ENCODE data around the gene CHAT. TPM values are rescaled to one million over a fixed set of nuclear protein-coding genes. Genes with fewer than 3 reads are reported as not detected.

The CHAT gene
- polyA plus RNA-seq (2013): not detected

DNA sequence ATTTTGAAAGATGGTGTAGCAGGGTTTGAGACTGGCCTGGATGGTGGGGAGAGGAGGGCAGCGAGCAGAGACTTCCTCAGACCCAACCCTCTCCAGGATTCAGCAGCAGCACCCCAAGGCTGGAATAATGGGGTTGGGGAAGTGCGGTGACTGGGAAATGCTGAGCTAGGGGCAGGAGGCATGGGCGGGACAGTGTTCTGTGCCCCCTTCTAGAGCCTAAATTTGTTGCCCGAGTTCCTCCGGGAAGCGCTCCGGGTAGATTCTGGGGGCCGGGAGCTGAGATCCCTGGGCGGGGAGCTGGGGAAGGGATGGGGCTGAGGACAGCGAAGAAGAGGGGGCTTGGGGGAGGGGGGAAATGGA is at the start of gene CHAT:
Gene CHAT (plus strand): TSS at position 156 of the 360 bp plus-strand sequence. CDS start 153 bp downstream, at position 309.
- WGBS (ENCODE audit: insufficient coverage): 17% methylated on average over 2 of the region's 10 CpGs
- Histone ChIP-seq H3K27ac (ENCODE audit: insufficient read depth in 1 of 2, low read depth in 1 of 2, low read length in 2 of 2, poor library complexity in 1 of 2, severe bottlenecking in 2 of 2) (no peak within 1 kb of the TSS), H3K4me1 (ENCODE audit: control extremely low read depth in 1 of 4, control insufficient read depth in 4 of 4, insufficient read depth in 4 of 4, low read length in 3 of 4) (peaks cover 0 to 32% (median 8%) of the 10 kb centered on the region in 4 experiments), H3K9me3 (ENCODE audit: control extremely low read depth in 1 of 5, control insufficient read depth in 4 of 5, insufficient read depth in 2 of 5, low read depth in 1 of 5, low read length in 4 of 5) (peaks cover 0 to 11% (median 0%) of the 10 kb centered on the region in 5 experiments), H3K27me3 (replicated peaks in 2 of 5; ENCODE audit: control insufficient read depth in 4 of 5, insufficient read depth in 5 of 5, low read length in 4 of 5) (peaks cover 8 to 99% (median 49%) of the 10 kb centered on the region in 5 experiments), H3K36me3 (ENCODE audit: control insufficient read depth in 4 of 4, insufficient read depth in 4 of 4, low read length in 3 of 4) (no peaks in the 10 kb centered on the region), H3K4me3 (ENCODE audit: control insufficient read depth in 1 of 7, extremely low read depth in 1 of 7, insufficient read depth in 4 of 7, low read depth in 2 of 7, low read length in 6 of 7) (no peak within 1 kb of the TSS)
- no peak for DNase-seq
- CTCF ChIA-PET: no interaction called here
- POLR2A ChIA-PET: no interaction called here

DNA sequence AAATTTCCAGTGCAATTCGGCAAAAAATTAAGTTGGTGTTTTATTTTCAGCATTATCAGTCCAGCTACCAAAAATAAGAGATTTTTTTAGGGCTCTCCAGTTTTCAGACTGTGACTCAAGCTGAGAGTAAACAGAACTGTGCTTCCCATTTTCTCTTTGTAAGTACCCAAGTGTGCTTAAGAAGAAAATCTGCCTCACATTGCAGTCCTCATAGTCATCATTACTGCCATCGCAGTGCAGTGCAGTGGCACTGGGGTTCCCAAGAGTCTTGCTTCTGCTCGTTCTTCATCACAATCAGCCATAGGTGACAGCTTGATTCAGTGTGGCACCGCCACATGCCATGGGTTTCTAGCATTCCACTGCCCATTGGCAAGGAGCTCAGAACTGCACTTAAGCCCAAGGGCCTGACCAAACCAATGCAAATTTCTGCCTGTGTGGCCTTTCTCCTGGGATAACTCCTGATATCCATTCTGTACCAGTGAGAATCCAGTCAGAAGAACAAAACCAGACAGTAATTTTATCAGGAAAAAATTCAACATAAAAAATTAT is 49.3 kb upstream of the CHAT start:
- DNase-seq: no peak
- H3K27me3 ChIP-seq (replicated peaks in 2 of 5; ENCODE audit: control insufficient read depth in 4 of 5, insufficient read depth in 5 of 5, low read length in 4 of 5): peaks cover 0 to 10% (median 3%) of the 10 kb centered on the region in 5 experiments
- POLR2A ChIA-PET: no interaction called here
- H3K9me3 ChIP-seq (ENCODE audit: control extremely low read depth in 1 of 5, control insufficient read depth in 4 of 5, insufficient read depth in 2 of 5, low read depth in 1 of 5, low read length in 4 of 5): peaks cover 0 to 8% (median 1%) of the 10 kb centered on the region in 5 experiments
- H3K4me1 ChIP-seq (ENCODE audit: control extremely low read depth in 1 of 4, control insufficient read depth in 4 of 4, insufficient read depth in 4 of 4, low read length in 3 of 4): no peaks in the 10 kb centered on the region
- H3K4me3 ChIP-seq (ENCODE audit: control insufficient read depth in 1 of 7, extremely low read depth in 1 of 7, insufficient read depth in 4 of 7, low read depth in 2 of 7, low read length in 6 of 7): no peak overlapping the region
- WGBS (ENCODE audit: insufficient coverage): 100% methylated on average over 4 of the region's 4 CpGs
- CTCF ChIA-PET: no interaction called here
- H3K27ac ChIP-seq (ENCODE audit: insufficient read depth in 1 of 2, low read depth in 1 of 2, low read length in 2 of 2, poor library complexity in 1 of 2, severe bottlenecking in 2 of 2): no peak overlapping the region
- H3K36me3 ChIP-seq (ENCODE audit: control insufficient read depth in 4 of 4, insufficient read depth in 4 of 4, low read length in 3 of 4): no peaks in the 10 kb centered on the region

DNA sequence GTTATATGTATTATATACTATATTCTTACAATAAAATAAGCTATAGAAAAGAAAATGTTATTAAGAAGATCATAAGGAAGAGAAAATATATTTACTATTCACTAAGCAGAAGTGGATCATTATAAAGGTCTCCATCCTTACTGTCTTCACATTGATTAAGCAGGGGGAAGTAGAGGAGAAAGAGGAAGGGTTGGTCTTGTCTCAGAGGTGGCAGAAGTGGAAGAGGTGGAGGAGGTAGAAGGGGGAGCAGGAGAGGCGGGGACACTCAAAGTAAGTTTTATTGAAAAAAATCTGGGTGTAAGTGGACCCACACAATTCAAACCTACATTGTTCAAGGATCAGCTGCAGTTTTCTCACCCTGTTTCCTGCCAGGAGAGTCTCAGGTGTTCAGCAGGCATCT is 46.0 kb upstream of the CHAT start:
- Histone ChIP-seq H3K4me1 (ENCODE audit: control extremely low read depth in 1 of 4, control insufficient read depth in 4 of 4, insufficient read depth in 4 of 4, low read length in 3 of 4) (no peaks in the 10 kb centered on the region), H3K36me3 (ENCODE audit: control insufficient read depth in 4 of 4, insufficient read depth in 4 of 4, low read length in 3 of 4) (no peaks in the 10 kb centered on the region), H3K9me3 (ENCODE audit: control extremely low read depth in 1 of 5, control insufficient read depth in 4 of 5, insufficient read depth in 2 of 5, low read depth in 1 of 5, low read length in 4 of 5) (peaks cover 0 to 8% (median 3%) of the 10 kb centered on the region in 5 experiments), H3K4me3 (ENCODE audit: control insufficient read depth in 1 of 7, extremely low read depth in 1 of 7, insufficient read depth in 4 of 7, low read depth in 2 of 7, low read length in 6 of 7) (no peak overlapping the region), H3K27me3 (replicated peaks in 2 of 5; ENCODE audit: control insufficient read depth in 4 of 5, insufficient read depth in 5 of 5, low read length in 4 of 5) (peaks cover 0 to 3% (median 0%) of the 10 kb centered on the region in 5 experiments), H3K27ac (ENCODE audit: insufficient read depth in 1 of 2, low read depth in 1 of 2, low read length in 2 of 2, poor library complexity in 1 of 2, severe bottlenecking in 2 of 2) (no peak overlapping the region)
- DNase-seq: no peak
- no CpG with 5 or more reads among the region's 1 CpG for WGBS (ENCODE audit: insufficient coverage)
- ChIA-PET POLR2A (interaction anchor here (1.0 kb wide), 1 partner anchor 16 kb away, joined by 3 read pairs; no protein-coding TSS in a partner anchor), CTCF (interaction anchor here (0.8 to 1.4 kb wide), 2 partner anchors 15 to 16 kb away, joined by 3 to 4 read pairs; no protein-coding TSS in a partner anchor)

DNA sequence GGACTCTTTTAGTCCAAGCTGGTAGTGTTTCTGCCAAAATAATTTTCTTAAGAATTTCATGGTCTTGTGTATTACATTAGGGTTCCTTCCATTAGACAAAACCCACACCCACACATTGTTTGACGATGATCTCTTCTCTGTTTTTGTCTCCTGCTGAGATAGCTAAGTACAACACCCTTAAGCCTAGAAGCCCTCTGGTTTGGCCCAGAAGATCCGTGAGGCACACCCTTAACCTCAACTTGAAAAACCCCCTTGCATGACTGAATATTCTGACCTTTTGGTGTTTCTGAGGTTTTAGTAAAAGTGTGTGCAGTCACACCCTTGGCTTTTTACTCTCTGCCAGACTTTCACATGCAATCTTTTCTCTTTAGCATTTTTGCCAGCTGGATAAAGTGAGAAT is 45.6 kb upstream of the CHAT start:
- no peaks in the 10 kb centered on the region for H3K4me1 ChIP-seq (ENCODE audit: control extremely low read depth in 1 of 4, control insufficient read depth in 4 of 4, insufficient read depth in 4 of 4, low read length in 3 of 4)
- peaks cover 0 to 3% (median 0%) of the 10 kb centered on the region in 5 experiments for H3K27me3 ChIP-seq (replicated peaks in 2 of 5; ENCODE audit: control insufficient read depth in 4 of 5, insufficient read depth in 5 of 5, low read length in 4 of 5)
- WGBS (ENCODE audit: insufficient coverage): 100% methylated on average over 2 of the region's 2 CpGs
- no peak overlapping the region for H3K4me3 ChIP-seq (ENCODE audit: control insufficient read depth in 1 of 7, extremely low read depth in 1 of 7, insufficient read depth in 4 of 7, low read depth in 2 of 7, low read length in 6 of 7)
- ChIA-PET CTCF (interaction anchor here (0.8 to 1.4 kb wide), 2 partner anchors 14 to 17 kb away, joined by 3 to 4 read pairs; no protein-coding TSS in a partner anchor), POLR2A (interaction anchor here (1.0 kb wide), 1 partner anchor 17 kb away, joined by 3 read pairs; no protein-coding TSS in a partner anchor)
- H3K36me3 ChIP-seq (ENCODE audit: control insufficient read depth in 4 of 4, insufficient read depth in 4 of 4, low read length in 3 of 4): no peaks in the 10 kb centered on the region
- no peak overlapping the region for H3K27ac ChIP-seq (ENCODE audit: insufficient read depth in 1 of 2, low read depth in 1 of 2, low read length in 2 of 2, poor library complexity in 1 of 2, severe bottlenecking in 2 of 2)
- DNase-seq: no peak
- H3K9me3 ChIP-seq (ENCODE audit: control extremely low read depth in 1 of 5, control insufficient read depth in 4 of 5, insufficient read depth in 2 of 5, low read depth in 1 of 5, low read length in 4 of 5): peaks cover 0 to 8% (median 3%) of the 10 kb centered on the region in 5 experiments

DNA sequence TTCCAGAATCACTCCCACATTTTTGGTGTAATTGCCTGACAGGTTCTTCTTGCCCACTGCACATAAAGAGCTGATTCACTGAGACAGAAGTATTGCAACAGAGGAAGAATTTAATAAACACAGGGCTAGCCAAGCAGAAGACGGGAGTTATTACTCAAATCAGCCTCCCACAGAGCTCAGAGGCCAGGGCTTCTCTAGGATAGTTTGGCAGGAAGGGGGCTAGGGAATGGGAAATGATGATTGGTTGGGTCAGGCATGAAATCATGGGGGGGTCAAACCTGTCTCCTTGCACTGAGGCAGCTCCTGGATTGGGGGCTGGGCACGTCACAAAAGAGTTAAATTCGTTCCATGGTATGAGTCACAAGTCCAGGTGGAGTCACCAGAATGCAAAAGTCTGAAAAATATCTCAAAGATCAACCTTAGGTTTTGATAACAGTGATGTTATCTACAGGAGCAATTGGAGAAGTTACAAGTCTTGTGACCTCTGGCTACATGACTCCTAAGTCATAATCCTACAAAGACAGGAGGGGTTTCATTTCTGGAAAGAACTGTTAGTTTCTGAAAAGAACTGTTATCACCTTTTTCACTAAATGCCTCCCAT is 44.7 kb upstream of the CHAT start:
- peaks cover 0 to 3% (median 0%) of the 10 kb centered on the region in 5 experiments for H3K27me3 ChIP-seq (replicated peaks in 2 of 5; ENCODE audit: control insufficient read depth in 4 of 5, insufficient read depth in 5 of 5, low read length in 4 of 5)
- H3K4me1 ChIP-seq (ENCODE audit: control extremely low read depth in 1 of 4, control insufficient read depth in 4 of 4, insufficient read depth in 4 of 4, low read length in 3 of 4): no peaks in the 10 kb centered on the region
- POLR2A ChIA-PET: interaction anchor here (1.0 kb wide), 1 partner anchor 17 kb away, joined by 3 read pairs; no protein-coding TSS in a partner anchor
- no peak overlapping the region for H3K4me3 ChIP-seq (ENCODE audit: control insufficient read depth in 1 of 7, extremely low read depth in 1 of 7, insufficient read depth in 4 of 7, low read depth in 2 of 7, low read length in 6 of 7)
- H3K9me3 ChIP-seq (ENCODE audit: control extremely low read depth in 1 of 5, control insufficient read depth in 4 of 5, insufficient read depth in 2 of 5, low read depth in 1 of 5, low read length in 4 of 5): peaks cover 0 to 8% (median 3%) of the 10 kb centered on the region in 5 experiments
- DNase-seq: no peak
- no peaks in the 10 kb centered on the region for H3K36me3 ChIP-seq (ENCODE audit: control insufficient read depth in 4 of 4, insufficient read depth in 4 of 4, low read length in 3 of 4)
- no peak overlapping the region for H3K27ac ChIP-seq (ENCODE audit: insufficient read depth in 1 of 2, low read depth in 1 of 2, low read length in 2 of 2, poor library complexity in 1 of 2, severe bottlenecking in 2 of 2)
- 90% methylated on average over 2 of the region's 3 CpGs for WGBS (ENCODE audit: insufficient coverage)
- CTCF ChIA-PET: no interaction called here

DNA sequence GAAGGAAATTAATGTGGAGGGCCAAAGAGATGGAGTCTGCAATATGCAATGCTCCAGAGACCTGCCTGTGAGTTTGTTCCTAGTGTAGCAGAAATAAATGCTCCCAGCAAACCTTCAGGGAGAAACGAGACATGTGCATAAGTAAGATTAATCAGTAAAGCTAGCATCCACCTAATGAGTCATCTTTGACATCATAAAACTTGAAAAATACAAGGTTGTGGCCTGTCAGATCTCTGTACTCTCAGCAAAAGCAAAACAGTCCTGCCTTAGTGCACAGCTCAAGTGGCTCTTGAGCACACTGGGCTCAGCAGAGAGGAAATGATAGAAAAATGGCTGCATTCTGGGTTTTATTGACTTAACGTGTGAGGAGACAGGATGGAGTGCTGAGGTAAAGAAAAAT is 42.4 kb upstream of the CHAT start:
- no peak for DNase-seq
- Histone ChIP-seq H3K27me3 (replicated peaks in 2 of 5; ENCODE audit: control insufficient read depth in 4 of 5, insufficient read depth in 5 of 5, low read length in 4 of 5) (peaks cover 0 to 3% (median 0%) of the 10 kb centered on the region in 5 experiments), H3K9me3 (ENCODE audit: control extremely low read depth in 1 of 5, control insufficient read depth in 4 of 5, insufficient read depth in 2 of 5, low read depth in 1 of 5, low read length in 4 of 5) (peaks cover 0 to 8% (median 3%) of the 10 kb centered on the region in 5 experiments), H3K27ac (ENCODE audit: insufficient read depth in 1 of 2, low read depth in 1 of 2, low read length in 2 of 2, poor library complexity in 1 of 2, severe bottlenecking in 2 of 2) (no peak overlapping the region), H3K4me1 (ENCODE audit: control extremely low read depth in 1 of 4, control insufficient read depth in 4 of 4, insufficient read depth in 4 of 4, low read length in 3 of 4) (no peaks in the 10 kb centered on the region), H3K4me3 (ENCODE audit: control insufficient read depth in 1 of 7, extremely low read depth in 1 of 7, insufficient read depth in 4 of 7, low read depth in 2 of 7, low read length in 6 of 7) (no peak overlapping the region), H3K36me3 (ENCODE audit: control insufficient read depth in 4 of 4, insufficient read depth in 4 of 4, low read length in 3 of 4) (no peaks in the 10 kb centered on the region)
- POLR2A ChIA-PET: no interaction called here
- 88% methylated on average over 1 of the region's 2 CpGs for WGBS (ENCODE audit: insufficient coverage)
- CTCF ChIA-PET: interaction anchor here (1.8 kb wide), 1 partner anchor 22 kb away, joined by 5 read pairs; no protein-coding TSS in a partner anchor

DNA sequence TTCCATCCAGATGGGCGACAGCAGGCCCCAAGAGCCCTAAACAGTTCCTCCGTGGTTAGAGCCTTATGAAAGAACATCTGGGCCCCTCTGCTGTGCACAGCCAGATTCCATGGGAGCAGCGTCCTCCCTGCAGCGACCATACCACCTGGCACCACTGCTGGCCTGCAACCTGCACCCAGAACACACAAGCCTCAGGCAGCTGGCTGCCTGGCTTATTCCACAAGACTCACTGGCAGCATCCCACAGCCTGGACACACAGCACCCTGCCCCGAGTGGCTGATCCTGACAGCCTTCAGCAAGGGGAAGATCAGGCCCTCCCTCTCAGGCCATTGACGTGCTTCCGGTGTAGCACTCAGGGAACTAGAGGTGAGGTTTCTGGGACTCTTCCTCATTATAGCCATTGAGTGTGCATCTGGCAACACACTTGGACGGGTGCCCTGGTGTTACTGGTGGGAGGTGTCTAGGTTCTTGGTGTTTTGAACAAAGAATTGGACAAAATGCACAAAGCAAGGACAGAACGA is 41.2 kb upstream of the CHAT start:
- no peaks in the 10 kb centered on the region for H3K36me3 ChIP-seq (ENCODE audit: control insufficient read depth in 4 of 4, insufficient read depth in 4 of 4, low read length in 3 of 4)
- CTCF ChIA-PET: interaction anchor here (1.8 kb wide), 1 partner anchor 21 kb away, joined by 5 read pairs; no protein-coding TSS in a partner anchor
- H3K27me3 ChIP-seq (replicated peaks in 2 of 5; ENCODE audit: control insufficient read depth in 4 of 5, insufficient read depth in 5 of 5, low read length in 4 of 5): peaks cover 0 to 3% (median 0%) of the 10 kb centered on the region in 5 experiments
- H3K27ac ChIP-seq (ENCODE audit: insufficient read depth in 1 of 2, low read depth in 1 of 2, low read length in 2 of 2, poor library complexity in 1 of 2, severe bottlenecking in 2 of 2): no peak overlapping the region
- DNase-seq: no peak
- H3K4me1 ChIP-seq (ENCODE audit: control extremely low read depth in 1 of 4, control insufficient read depth in 4 of 4, insufficient read depth in 4 of 4, low read length in 3 of 4): no peaks in the 10 kb centered on the region
- no peak overlapping the region for H3K4me3 ChIP-seq (ENCODE audit: control insufficient read depth in 1 of 7, extremely low read depth in 1 of 7, insufficient read depth in 4 of 7, low read depth in 2 of 7, low read length in 6 of 7)
- 92% methylated on average over 7 of the region's 9 CpGs for WGBS (ENCODE audit: insufficient coverage)
- H3K9me3 ChIP-seq (ENCODE audit: control extremely low read depth in 1 of 5, control insufficient read depth in 4 of 5, insufficient read depth in 2 of 5, low read depth in 1 of 5, low read length in 4 of 5): peaks cover 0 to 6% (median 3%) of the 10 kb centered on the region in 5 experiments
- POLR2A ChIA-PET: no interaction called here
